Neural progenitor cell (in vitro differentiated cells): ENCODE data around the gene FANCC.

Experiments
- CTCF ChIP-seq: fragments of 200-600 bp; sonication (generic); IDR thresholded peaks from 2 replicates; pipeline ENCODE4 v1.5.1; 2017; ENCODE audit warnings: antibody characterized with exemption, mild to moderate bottlenecking
- EZH2 ChIP-seq: fragments of 200-600 bp; sonication (generic); IDR thresholded peaks from 2 replicates; pipeline ENCODE4 v1.6.1; 2017; ENCODE audit warnings: antibody characterized with exemption, mild to moderate bottlenecking, moderate library complexity

GRCh38 chr9:95058795-95059386 lies 258.6 kb downstream of the FANCC start:
- no peak for TF ChIP-seq CTCF
- TF ChIP-seq EZH2: no peak
